SK-N-SH (cell line): ENCODE data around the gene PPP1R14B. TPM values are rescaled to one million over a fixed set of nuclear protein-coding genes. Genes with fewer than 3 reads are reported as not detected.

ENCODE experiments used
- CTCF ChIA-PET: fragments of 300-600, 350-600 bp; formaldehyde crosslinking; extraction: SDS; loops from one replicate; lab custom pipeline; 2021; lab: Yijun Ruan, JAX
- POLR2A ChIA-PET: fragments of 350-600 bp; sonication (Branson Sonifier 250); formaldehyde crosslinking; extraction: SDS; loops from one replicate; lab custom pipeline; 2020; ENCODE audit warnings: antibody characterized with exemption, inconsistent platforms; lab: Yijun Ruan, JAX
- DNase-seq: peaks from one replicate; pipeline ENCODE4 v3.0.0; 2012
- H2AFZ ChIP-seq: fragments of 200-600 bp; sonication (generic); 2 replicates; pipeline ENCODE4 v1.8.1; 2016; ENCODE audit warnings: antibody characterized with exemption, mild to moderate bottlenecking, low read depth
- H3F3A ChIP-seq: fragments of 200-600 bp; sonication (generic); replicated peaks from 2 replicates; pipeline ENCODE3; 2016; ENCODE audit warnings: antibody characterized with exemption, mild to moderate bottlenecking; ENCODE audit not compliant: insufficient read depth
- H3K27ac ChIP-seq, 2 experiments: fragments of 200-500 bp in 1 of 2; fragments of 200-600 bp in 1 of 2; sonication (Bioruptor generic) in 1 of 2; sonication (generic), shearing (Covaris generic) in 1 of 2; 2 replicates each; pipeline versions ENCODE4 v1.5.1 to v1.6.1; 2014 to 2016; ENCODE audit warnings: low read depth in 2 of 2, inconsistent platforms in 1 of 2, low read length in 1 of 2, mild to moderate bottlenecking in 1 of 2, mixed read lengths in 1 of 2
- H3K27me3 ChIP-seq: fragments of 200-600 bp; sonication (generic), shearing (Covaris generic); 2 replicates; pipeline ENCODE4 v1.6.1; 2016; ENCODE audit warnings: mixed run types; ENCODE audit not compliant: insufficient read depth
- H3K36me3 ChIP-seq, 2 experiments: fragments of 200-500 bp in 1 of 2; fragments of 200-600 bp in 1 of 2; sonication (Bioruptor generic) in 1 of 2; sonication (generic) in 1 of 2; replicated peaks in 1 of 2; 2 replicates each; pipeline versions ENCODE3 to v1.5.1; 2014 to 2016; ENCODE audit warnings: low read length in 1 of 2, mild to moderate bottlenecking in 1 of 2; ENCODE audit not compliant: insufficient read depth in 2 of 2, control insufficient read depth in 1 of 2
- H3K4me1 ChIP-seq, 2 experiments: fragments of 200-500 bp in 1 of 2; fragments of 200-600 bp in 1 of 2; sonication (Bioruptor generic) in 1 of 2; sonication (generic), shearing (Covaris generic) in 1 of 2; 2 replicates each; pipeline versions ENCODE4 v1.5.1 to v1.6.1; 2014 to 2016; ENCODE audit warnings: low read depth in 1 of 2, low read length in 1 of 2, mixed run types in 1 of 2; ENCODE audit not compliant: insufficient read depth in 2 of 2, control insufficient read depth in 1 of 2
- H3K4me2 ChIP-seq: fragments of 200-600 bp; sonication (generic), shearing (Covaris generic); 2 replicates; pipeline ENCODE4 v1.6.1; 2017; ENCODE audit warnings: mixed run types
- H3K4me3 ChIP-seq, 2 experiments: fragments of 200-500 bp in 1 of 2; fragments of 200-600 bp in 1 of 2; sonication (Bioruptor generic) in 1 of 2; sonication (generic), shearing (Covaris generic) in 1 of 2; 2 replicates each; pipeline versions ENCODE4 v1.5.1 to v1.8.1; 2014 to 2016; ENCODE audit warnings: low read depth in 2 of 2, inconsistent platforms in 1 of 2, low read length in 1 of 2, mild to moderate bottlenecking in 1 of 2, mixed read lengths in 1 of 2, moderate library complexity in 1 of 2
- H3K79me2 ChIP-seq: fragments of 200-600 bp; sonication (generic); 2 replicates; pipeline ENCODE4 v1.8.1; 2017; ENCODE audit warnings: mild to moderate bottlenecking; ENCODE audit not compliant: insufficient read depth
- H3K9ac ChIP-seq: fragments of 200-600 bp; sonication (generic); 2 replicates; pipeline ENCODE4 v1.6.1; 2017; ENCODE audit warnings: mixed run types
- H3K9me2 ChIP-seq: fragments of 200-600 bp; sonication (generic); 2 replicates; pipeline ENCODE4 v1.6.1; 2017; ENCODE audit warnings: mixed run types
- H3K9me3 ChIP-seq: fragments of 200-600 bp; sonication (generic); 2 replicates; pipeline ENCODE4 v1.6.1; 2017; ENCODE audit warnings: mixed run types, mild to moderate bottlenecking, moderate library complexity
- H4K20me1 ChIP-seq: fragments of 200-600 bp; sonication (generic); 2 replicates; pipeline ENCODE4 v1.6.1; 2017; ENCODE audit warnings: mild to moderate bottlenecking, mixed run types; ENCODE audit not compliant: insufficient read depth
- CHD2 ChIP-seq: fragments of 150-350 bp; IDR thresholded peaks from 2 replicates; pipeline ENCODE4 v1.6.1; 2018; ENCODE audit warnings: low read length; ENCODE audit not compliant: partially characterized antibody
- CTCF ChIP-seq: fragments of 200-600 bp; sonication (generic); IDR thresholded peaks from 2 replicates; pipeline ENCODE4 v1.6.1; 2017; ENCODE audit warnings: antibody characterized with exemption, mild to moderate bottlenecking, moderate library complexity
- FOSL2 ChIP-seq: IDR thresholded peaks from 2 replicates; pipeline ENCODE4 v1.4.0; 2012; ENCODE audit warnings: low read depth, mild to moderate bottlenecking, moderate library complexity, borderline replicate concordance
- FOXJ3 ChIP-seq: sonication (generic); formaldehyde crosslinking; IDR thresholded peaks from 2 replicates; pipeline ENCODE4 v1.5.1; 2020; ENCODE audit warnings: mild to moderate bottlenecking, missing genetic modification reagents
- FOXM1 ChIP-seq: IDR thresholded peaks from 2 replicates; pipeline ENCODE4 v1.4.0; 2012; ENCODE audit warnings: low read depth, mild to moderate bottlenecking
- IRF3 ChIP-seq: fragments of 150-350 bp; IDR thresholded peaks from 2 replicates; pipeline ENCODE4 v1.6.1; 2016; ENCODE audit warnings: mild to moderate bottlenecking, low read depth, low read length
- MAX ChIP-seq: IDR thresholded peaks from 2 replicates; pipeline ENCODE4 v1.4.0; 2012; ENCODE audit warnings: low read depth
- MXI1 ChIP-seq: IDR thresholded peaks from 2 replicates; pipeline ENCODE4 v1.6.1; 2012; ENCODE audit warnings: mild to moderate bottlenecking, low read depth, low read length, improper control_type of control experiment
- NFIC ChIP-seq: IDR thresholded peaks from 2 replicates; pipeline ENCODE4 v1.4.0; 2012; ENCODE audit warnings: borderline replicate concordance
- NRF1 ChIP-seq: IDR thresholded peaks from 2 replicates; pipeline ENCODE4 v1.6.1; 2012; ENCODE audit warnings: low read depth, mild to moderate bottlenecking, low read length
- RAD21 ChIP-seq: IDR thresholded peaks from 2 replicates; pipeline ENCODE4 v1.6.1; 2012; ENCODE audit warnings: mild to moderate bottlenecking, low read length
- RCOR1 ChIP-seq: fragments of 150-350 bp; IDR thresholded peaks from 2 replicates; pipeline ENCODE4 v1.6.1; 2017; ENCODE audit warnings: antibody characterized with exemption, low read length
- RXRA ChIP-seq: IDR thresholded peaks from 2 replicates; pipeline ENCODE4 v1.4.0; 2012; ENCODE audit warnings: low read depth, mild to moderate bottlenecking, borderline replicate concordance
- TAF1 ChIP-seq: IDR thresholded peaks from 2 replicates; pipeline ENCODE4 v1.6.1; 2012; ENCODE audit warnings: low read depth, mild to moderate bottlenecking, low read length, moderate library complexity, borderline replicate concordance
- TEAD4 ChIP-seq: IDR thresholded peaks from 2 replicates; pipeline ENCODE4 v1.4.0; 2012; ENCODE audit warnings: mild to moderate bottlenecking, borderline replicate concordance; ENCODE audit not compliant: insufficient read depth
- YY1 ChIP-seq: IDR thresholded peaks from 2 replicates; pipeline ENCODE4 v1.4.0; 2012; ENCODE audit warnings: low read depth, mild to moderate bottlenecking
- WGBS: methylation state at CpG from one replicate; pipeline ENCODE4 v1.1.6; 2017; ENCODE audit warnings: low lambda C conversion rate; 5-methylcytosine and 5-hydroxymethylcytosine counted together
- polyA plus RNA-seq, 3 experiments: library from polyadenylated mRNA; depleted of rRNA; stranded (reverse); fragments of >200 nt; gene quantifications; 2 replicates each; pipeline ENCODE4 v1.2.3, GENCODE V29; 2012

PPP1R14B gene
- polyA plus RNA-seq, 1 of the 3 experiments (the other 2 are of a cell fraction) = 523 TPM

GRCh38 chr11:64248578-64248977, 1.8 kb upstream of the PPP1R14B start:
- Histone ChIP-seq H3K79me2 (peaks cover 49% of the 10 kb centered on the region), H3K9me3 (no peaks in the 10 kb centered on the region), H3K36me3 (peaks cover 6 to 11% of the 10 kb centered on the region in 2 experiments), H3K27me3 (no peaks in the 10 kb centered on the region), H3K4me1 (peaks cover 15 to 49% of the 10 kb centered on the region in 2 experiments; a peak in 2 of 4 replicates), H3K9me2 (no peaks in the 10 kb centered on the region), H3K27ac (no peak overlapping the region; a peak in 1 of 4 replicates), H3K9ac (no peak overlapping the region), H4K20me1 (peaks cover 10% of the 10 kb centered on the region), H3F3A (peaks cover 9% of the 10 kb centered on the region), H3K4me3 (no peak overlapping the region), H3K4me2 (no peak overlapping the region), H2AFZ (no peak overlapping the region)
- 100% methylated on average over 1 of the region's 7 CpGs for WGBS
- ChIA-PET CTCF (interaction anchor here (0.7 to 4.6 kb wide), 3 partner anchors 21 to 53 kb away, joined by 3 to 89 read pairs (median 3); no protein-coding TSS in a partner anchor), POLR2A (interaction anchor here (12.4 kb wide), 1 partner anchor 21 kb away, joined by 112 read pairs; no protein-coding TSS in a partner anchor)
- TF ChIP-seq YY1 (no peak), FOSL2 (no peak), TEAD4 (no peak), FOXJ3 (no peak), RCOR1 (no peak), MXI1 (no peak), NRF1 (no peak), CHD2 (no peak), FOXM1 (no peak), IRF3 (no peak), TAF1 (no peak), MAX (no peak), RXRA (no peak), CTCF (no peak), NFIC (no peak), RAD21 (no peak)
- no peak for DNase-seq
